OCI-LY1 (cell line): ENCODE data around the gene RHOT1.

Experiments
- H2AFZ ChIP-seq: fragments of 200-600 bp; sonication (generic), shearing (Covaris generic); 2 replicates; pipeline ENCODE4 v1.6.0; 2014; ENCODE audit warnings: antibody characterized with exemption, mild to moderate bottlenecking, low read length
- H3F3A ChIP-seq: fragments of 200-600 bp; sonication (generic), shearing (Covaris generic); 2 replicates; pipeline ENCODE4 v1.6.0; 2014; ENCODE audit warnings: mild to moderate bottlenecking, antibody characterized with exemption, low read length, moderate library complexity; ENCODE audit not compliant: insufficient read depth
- H3K27ac ChIP-seq: fragments of 200-600 bp; sonication (generic); 2 replicates; pipeline ENCODE4 v1.5.1; 2014; ENCODE audit warnings: low read length, mixed run types, mild to moderate bottlenecking, low read depth; ENCODE audit not compliant: poor library complexity, severe bottlenecking
- H3K27me3 ChIP-seq: fragments of 200-600 bp; sonication (generic); 2 replicates; pipeline ENCODE4 v1.6.0; 2014; ENCODE audit warnings: antibody characterized with exemption, mild to moderate bottlenecking, low read length, moderate library complexity; ENCODE audit not compliant: insufficient read depth
- H3K36me3 ChIP-seq: fragments of 200-600 bp; sonication (generic); 2 replicates; pipeline ENCODE4 v1.6.1; 2014; ENCODE audit warnings: mild to moderate bottlenecking, antibody characterized with exemption, low read length, moderate library complexity, mixed read lengths; ENCODE audit not compliant: insufficient read depth
- H3K4me1 ChIP-seq: fragments of 200-600 bp; sonication (generic); 2 replicates; pipeline ENCODE4 v1.5.1; 2014; ENCODE audit warnings: mild to moderate bottlenecking, low read length, moderate library complexity; ENCODE audit not compliant: insufficient read depth, severe bottlenecking
- H3K4me2 ChIP-seq: fragments of 200-600 bp; sonication (generic), shearing (Covaris generic); 2 replicates; pipeline ENCODE4 v1.6.1; 2014; ENCODE audit warnings: low read length
- H3K4me3 ChIP-seq: fragments of 200-600 bp; sonication (generic); 2 replicates; pipeline ENCODE4 v1.5.1; 2014; ENCODE audit warnings: low read length, low read depth, mild to moderate bottlenecking, mixed read lengths; ENCODE audit not compliant: poor library complexity, severe bottlenecking
- H3K79me2 ChIP-seq: fragments of 200-600 bp; shearing (Covaris generic); 2 replicates; pipeline ENCODE4 v1.6.1; 2016; ENCODE audit warnings: mixed run types, low read length, mixed read lengths; ENCODE audit not compliant: insufficient read depth
- H3K9ac ChIP-seq: fragments of 200-600 bp; sonication (generic), shearing (Covaris generic); 2 replicates; pipeline ENCODE4 v1.6.1; 2014; ENCODE audit warnings: mild to moderate bottlenecking, low read length, mixed read lengths
- H3K9me2 ChIP-seq: fragments of 200-600 bp; sonication (generic), shearing (Covaris generic); 2 replicates; pipeline ENCODE4 v1.6.1; 2014; ENCODE audit warnings: low read depth, mild to moderate bottlenecking, low read length, mixed read lengths
- H3K9me3 ChIP-seq: fragments of 200-600 bp; shearing (Covaris generic); 2 replicates; pipeline ENCODE4 v1.6.1; 2014; ENCODE audit warnings: low read length, mixed read lengths
- H4K20me1 ChIP-seq: fragments of 200-600 bp; sonication (generic), shearing (Covaris generic); 2 replicates; pipeline ENCODE4 v1.6.0; 2016; ENCODE audit warnings: mild to moderate bottlenecking, low read length; ENCODE audit not compliant: insufficient read depth
- CTCF ChIP-seq: fragments of 200-600 bp; sonication (generic), shearing (Covaris generic); IDR thresholded peaks from 2 replicates; pipeline ENCODE4 v1.5.1; 2017; ENCODE audit warnings: mild to moderate bottlenecking, antibody characterized with exemption, low read length, moderate library complexity, mixed read lengths
- EZH2 ChIP-seq: fragments of 200-600 bp; sonication (generic), shearing (Covaris generic); IDR thresholded peaks from 2 replicates; pipeline ENCODE4 v1.8.0; 2017; ENCODE audit warnings: borderline replicate concordance, mixed run types, mild to moderate bottlenecking, antibody characterized with exemption, low read length, moderate library complexity, mixed read lengths

Gene RHOT1

GRCh38 chr17:32211671-32212070, 69.4 kb downstream of the RHOT1 start:
- TF ChIP-seq CTCF: no peak
- no peak for TF ChIP-seq EZH2
- Histone ChIP-seq H3K4me1 (no peaks in the 10 kb centered on the region), H3K27ac (no peak overlapping the region), H3F3A (no peaks in the 10 kb centered on the region), H3K36me3 (peaks cover 41% of the 10 kb centered on the region; the same call in 1 of the 2 replicates), H3K4me2 (no peak overlapping the region), H2AFZ (no peak overlapping the region), H3K4me3 (no peak overlapping the region), H3K9me3 (no peaks in the 10 kb centered on the region), H3K27me3 (no peaks in the 10 kb centered on the region), H3K79me2 (no peaks in the 10 kb centered on the region), H3K9me2 (no peaks in the 10 kb centered on the region), H3K9ac (no peak overlapping the region), H4K20me1 (no peaks in the 10 kb centered on the region)

DNA sequence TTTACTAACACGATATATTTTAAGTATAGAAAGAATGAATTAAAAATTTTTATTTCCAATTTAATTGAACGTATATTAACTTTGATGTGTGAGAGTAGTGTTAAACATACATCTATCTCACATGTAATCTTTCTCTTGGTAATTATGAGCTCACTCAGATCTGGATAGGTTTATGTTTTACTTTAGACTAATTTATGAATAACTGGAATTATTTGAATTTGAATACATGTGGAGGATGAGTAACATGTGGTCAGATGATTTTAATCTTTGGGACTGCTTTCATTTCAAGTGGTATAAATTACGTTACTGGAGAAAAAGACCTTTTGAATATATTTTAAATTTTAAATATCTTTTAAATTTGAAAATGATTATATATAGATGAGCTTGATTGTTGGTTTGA, 73.4 kb downstream of the RHOT1 start:
- Histone ChIP-seq H3K4me3 (no peak overlapping the region), H3K9ac (no peak overlapping the region), H3K79me2 (no peaks in the 10 kb centered on the region), H4K20me1 (no peaks in the 10 kb centered on the region), H3K36me3 (0 out of 2 replicates have a peak, but pooled peaks cover 11% of the 10 kb centered on the region), H3K9me2 (no peaks in the 10 kb centered on the region), H3K4me2 (no peak overlapping the region), H3K27me3 (no peaks in the 10 kb centered on the region), H2AFZ (no peak overlapping the region), H3F3A (no peaks in the 10 kb centered on the region), H3K27ac (no peak overlapping the region), H3K4me1 (no peaks in the 10 kb centered on the region), H3K9me3 (no peaks in the 10 kb centered on the region)
- TF ChIP-seq CTCF (no peak), EZH2 (no peak)

- H4K20me1 ChIP-seq: no peaks in the 10 kb centered on the region
- no peak overlapping the region for H3K27ac ChIP-seq
- TF ChIP-seq CTCF: no peak
- TF ChIP-seq EZH2: no peak
- H3K9ac ChIP-seq: no peak overlapping the region
- no peaks in the 10 kb centered on the region for H3F3A ChIP-seq
- H3K4me3 ChIP-seq: no peak overlapping the region
- H2AFZ ChIP-seq: no peak overlapping the region
- H3K4me1 ChIP-seq: peaks cover 7% of the 10 kb centered on the region
- no peak overlapping the region for H3K4me2 ChIP-seq
- H3K27me3 ChIP-seq: no peaks in the 10 kb centered on the region
- no peaks in the 10 kb centered on the region for H3K9me2 ChIP-seq
- H3K79me2 ChIP-seq: no peaks in the 10 kb centered on the region
- peaks cover 5% of the 10 kb centered on the region; the same call in 1 of the 2 replicates for H3K36me3 ChIP-seq
- no peaks in the 10 kb centered on the region for H3K9me3 ChIP-seq
Observed at GRCh38 chr17:32222621-32223020, 80.3 kb downstream of the RHOT1 start.
